PC-9 (cell line): ENCODE results near the gene SERPINA12. TPM values are rescaled to one million over a fixed set of nuclear protein-coding genes. Genes with fewer than 3 reads are reported as not detected.

Experiments used
- Bru-seq: library from RNA; stranded (reverse); fragments of 400-500 nt; gene quantifications from one replicate; lab custom pipeline; 2021; lab: Mats Ljungman, UMichigan
- BruChase-seq, 2 experiments: library from RNA; stranded (reverse); fragments of 400-500 nt; gene quantifications; one replicate each; lab custom pipeline; 2021; lab: Mats Ljungman, UMichigan
- BruUV-seq: library from RNA; stranded (reverse); fragments of 400-500 nt; replicated peaks from 2 replicates; lab custom pipeline; 2021; lab: Mats Ljungman, UMichigan
- CTCF ChIA-PET: fragments of 300-600 bp; sonication (Branson Sonifier 250); formaldehyde crosslinking; loops from one replicate; lab custom pipeline; 2022; ENCODE audit warnings: antibody characterized with exemption; lab: Charles Lee
- POLR2A ChIA-PET: fragments of 300-600 bp; sonication (Branson Sonifier 250); formaldehyde crosslinking; loops from one replicate; lab custom pipeline; 2022; ENCODE audit warnings: antibody characterized with exemption; ENCODE audit not compliant: unreplicated experiment; lab: Charles Lee
- DNase-seq, 2 experiments: peaks; one replicate each; pipeline versions ENCODE4 v3.0.0 to v3.0.0-alpha.2; 2015 to 2022; ENCODE audit warnings: mixed read lengths in 1 of 2
- H2AFZ ChIP-seq: fragments of 200-600 bp; sonication (generic); 2 replicates; pipeline ENCODE4 v1.8.1; 2017; ENCODE audit warnings: antibody characterized with exemption
- H3F3A ChIP-seq: fragments of 200-600 bp; sonication (generic); 2 replicates; pipeline ENCODE4 v1.8.1; 2017; ENCODE audit warnings: antibody characterized with exemption, mild to moderate bottlenecking, low read depth; ENCODE audit not compliant: insufficient read depth
- H3K27ac ChIP-seq: fragments of 200-600 bp; sonication (generic); 2 replicates; pipeline ENCODE4 v1.6.1; 2016; ENCODE audit warnings: mixed run types
- H3K27me3 ChIP-seq: fragments of 200-600 bp; sonication (generic); 2 replicates; pipeline ENCODE4 v1.6.1; 2016; ENCODE audit warnings: low read depth, mixed run types; ENCODE audit not compliant: insufficient read depth
- H3K36me3 ChIP-seq: fragments of 200-600 bp; sonication (generic); 2 replicates; pipeline ENCODE4 v1.6.1; 2016; ENCODE audit warnings: low read depth, mixed run types
- H3K4me1 ChIP-seq: fragments of 200-600 bp; sonication (generic); replicated peaks from 2 replicates; pipeline ENCODE4 v1.6.1; 2016; ENCODE audit warnings: mixed run types; ENCODE audit not compliant: insufficient read depth
- H3K4me2 ChIP-seq: fragments of 200-600 bp; sonication (generic); 2 replicates; pipeline ENCODE4 v1.6.1; 2017; ENCODE audit warnings: mixed run types
- H3K4me3 ChIP-seq: fragments of 200-600 bp; sonication (generic); 2 replicates; pipeline ENCODE4 v1.6.1; 2016; ENCODE audit warnings: mixed run types
- H3K79me2 ChIP-seq: fragments of 200-600 bp; sonication (generic); 2 replicates; pipeline ENCODE4 v1.6.1; 2017; ENCODE audit warnings: low read depth, mixed run types
- H3K9me2 ChIP-seq: fragments of 200-600 bp; sonication (generic); 2 replicates; pipeline ENCODE4 v1.8.1; 2017; ENCODE audit warnings: mild to moderate bottlenecking; ENCODE audit not compliant: insufficient read depth
- H3K9me3 ChIP-seq: fragments of 200-600 bp; sonication (generic); 2 replicates; pipeline ENCODE4 v1.8.1; 2016; ENCODE audit warnings: low read depth; ENCODE audit not compliant: insufficient read depth
- H4K20me1 ChIP-seq: fragments of 200-600 bp; sonication (generic); 2 replicates; pipeline ENCODE4 v1.8.1; 2017; ENCODE audit not compliant: insufficient read depth
- EZH2 ChIP-seq: fragments of 200-600 bp; sonication (generic); IDR thresholded peaks from 2 replicates; pipeline ENCODE4 v1.8.0; 2017; ENCODE audit warnings: antibody characterized with exemption, low read depth
- intact Hi-C: fragments of 100-400 bp; cut with micrococcal nuclease; formaldehyde crosslinking; loops from one replicate; pipeline ENCODE4 v1.10.0; 2022; ENCODE audit not compliant: unreplicated experiment
- long read RNA-seq: library from polyadenylated mRNA; stranded (forward); transcript quantifications from one replicate; pipeline ENCODE4 v2.0.0, GENCODE V29; 2022
- total RNA-seq: library from RNA; stranded (reverse); gene quantifications from 2 replicates; pipeline ENCODE4 v1.2.3, GENCODE V29; 2021
- TF ChIP-seq, protein P1 (sequence below): fragments of 200-600 bp; sonication (generic); conservative IDR thresholded peaks from 2 replicates; pipeline ENCODE4 v1.6.1; 2017; ENCODE audit warnings: mixed run types, antibody characterized with exemption, mild to moderate bottlenecking, moderate library complexity

Gene SERPINA12, protein sequence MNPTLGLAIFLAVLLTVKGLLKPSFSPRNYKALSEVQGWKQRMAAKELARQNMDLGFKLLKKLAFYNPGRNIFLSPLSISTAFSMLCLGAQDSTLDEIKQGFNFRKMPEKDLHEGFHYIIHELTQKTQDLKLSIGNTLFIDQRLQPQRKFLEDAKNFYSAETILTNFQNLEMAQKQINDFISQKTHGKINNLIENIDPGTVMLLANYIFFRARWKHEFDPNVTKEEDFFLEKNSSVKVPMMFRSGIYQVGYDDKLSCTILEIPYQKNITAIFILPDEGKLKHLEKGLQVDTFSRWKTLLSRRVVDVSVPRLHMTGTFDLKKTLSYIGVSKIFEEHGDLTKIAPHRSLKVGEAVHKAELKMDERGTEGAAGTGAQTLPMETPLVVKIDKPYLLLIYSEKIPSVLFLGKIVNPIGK
- total RNA-seq (not detected in 2 replicates), Bru-seq, nascent RNA (not detected), BruChase-seq, experiment 1, labeled RNA remaining after a 2-hour chase (not detected), BruChase-seq, experiment 2, labeled RNA remaining after a 6-hour chase (not detected)
- long read RNA-seq = 0 reads

DNA sequence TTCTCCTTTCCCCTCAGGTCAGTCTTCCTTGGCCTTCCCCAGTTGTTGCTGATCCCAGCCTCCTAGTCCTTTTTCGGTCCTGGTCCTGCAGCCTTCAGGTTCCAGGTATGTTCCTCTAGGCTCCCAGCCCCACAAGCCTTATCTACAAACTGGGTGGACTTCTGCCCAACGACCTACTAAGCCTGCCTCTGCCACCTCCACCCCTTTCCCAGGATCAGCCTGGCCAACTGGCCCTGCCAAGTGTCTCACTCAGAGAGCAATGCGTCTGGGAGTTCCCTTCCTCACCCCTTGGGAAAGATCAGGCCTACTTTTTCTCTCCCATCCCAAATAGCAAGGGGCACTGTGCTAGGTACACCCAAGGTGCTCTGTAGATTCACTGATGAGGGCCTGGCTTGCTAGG is at the start of gene SERPINA12:
Gene SERPINA12 (minus strand): TSS at position 114 of the 400 bp plus-strand sequence. CDS start 11,072 bp downstream, outside the sequence.
- intact Hi-C loops = no loop called here
- peaks cover 4% of the 10 kb centered on the region; the same call in 1 of the 2 replicates for H3K27me3 ChIP-seq
- ChIA-PET CTCF (no interaction called here), POLR2A (no interaction called here)
- H3K4me1 ChIP-seq = no peaks in the 10 kb centered on the region
- H3K4me3 ChIP-seq = no peak within 1 kb of the TSS
- no peaks in the 10 kb centered on the region for H3F3A ChIP-seq
- H3K9me3 ChIP-seq = no peaks in the 10 kb centered on the region
- H3K79me2 ChIP-seq = no peaks in the 10 kb centered on the region
- H3K4me2 ChIP-seq = no peak within 1 kb of the TSS
- TF ChIP-seq, protein P1, sequence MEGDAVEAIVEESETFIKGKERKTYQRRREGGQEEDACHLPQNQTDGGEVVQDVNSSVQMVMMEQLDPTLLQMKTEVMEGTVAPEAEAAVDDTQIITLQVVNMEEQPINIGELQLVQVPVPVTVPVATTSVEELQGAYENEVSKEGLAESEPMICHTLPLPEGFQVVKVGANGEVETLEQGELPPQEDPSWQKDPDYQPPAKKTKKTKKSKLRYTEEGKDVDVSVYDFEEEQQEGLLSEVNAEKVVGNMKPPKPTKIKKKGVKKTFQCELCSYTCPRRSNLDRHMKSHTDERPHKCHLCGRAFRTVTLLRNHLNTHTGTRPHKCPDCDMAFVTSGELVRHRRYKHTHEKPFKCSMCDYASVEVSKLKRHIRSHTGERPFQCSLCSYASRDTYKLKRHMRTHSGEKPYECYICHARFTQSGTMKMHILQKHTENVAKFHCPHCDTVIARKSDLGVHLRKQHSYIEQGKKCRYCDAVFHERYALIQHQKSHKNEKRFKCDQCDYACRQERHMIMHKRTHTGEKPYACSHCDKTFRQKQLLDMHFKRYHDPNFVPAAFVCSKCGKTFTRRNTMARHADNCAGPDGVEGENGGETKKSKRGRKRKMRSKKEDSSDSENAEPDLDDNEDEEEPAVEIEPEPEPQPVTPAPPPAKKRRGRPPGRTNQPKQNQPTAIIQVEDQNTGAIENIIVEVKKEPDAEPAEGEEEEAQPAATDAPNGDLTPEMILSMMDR = no peak
- no peak for TF ChIP-seq EZH2
- no peaks in the 10 kb centered on the region for H3K36me3 ChIP-seq
- no peak within 1 kb of the TSS for H2AFZ ChIP-seq
- no peaks in the 10 kb centered on the region for H3K9me2 ChIP-seq
- H4K20me1 ChIP-seq = no peaks in the 10 kb centered on the region
- no TSS peak for BruUV-seq
- H3K27ac ChIP-seq = no peak within 1 kb of the TSS
- DNase-seq = no peak

DNA sequence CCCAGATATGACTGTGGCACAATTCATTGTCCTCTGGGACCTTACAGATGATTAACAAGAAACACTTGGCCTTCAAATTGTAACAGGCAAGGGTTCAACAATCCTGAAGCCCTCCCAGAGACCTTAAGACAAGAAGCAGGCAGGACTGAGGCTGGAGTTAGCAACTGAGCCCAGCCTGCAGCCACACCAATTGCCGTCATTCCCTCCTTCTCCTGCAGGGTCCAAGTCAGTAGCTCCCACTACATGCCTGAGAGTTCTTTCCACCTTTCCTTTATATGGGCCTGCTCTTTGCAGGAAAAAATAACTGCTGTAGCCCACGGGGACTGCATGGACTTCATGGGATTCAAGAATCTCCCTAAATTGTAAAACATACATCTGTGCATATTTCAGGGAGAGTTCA is 49.6 kb upstream of the SERPINA12 start:
- Histone ChIP-seq H3K9me3 (no peaks in the 10 kb centered on the region), H3K36me3 (no peaks in the 10 kb centered on the region), H3K9me2 (no peaks in the 10 kb centered on the region), H3F3A (no peaks in the 10 kb centered on the region), H2AFZ (no peak overlapping the region), H3K27me3 (no peaks in the 10 kb centered on the region), H3K4me1 (no peaks in the 10 kb centered on the region), H3K4me2 (no peak overlapping the region), H3K4me3 (no peak overlapping the region), H3K79me2 (no peaks in the 10 kb centered on the region), H4K20me1 (no peaks in the 10 kb centered on the region), H3K27ac (no peak overlapping the region)
- intact Hi-C loops = no loop called here
- CTCF ChIA-PET = no interaction called here
- TF ChIP-seq, protein P1 = no peak
- no peak for TF ChIP-seq EZH2
- POLR2A ChIA-PET = no interaction called here
- no TSS peak for BruUV-seq
- DNase-seq = no peak

DNA sequence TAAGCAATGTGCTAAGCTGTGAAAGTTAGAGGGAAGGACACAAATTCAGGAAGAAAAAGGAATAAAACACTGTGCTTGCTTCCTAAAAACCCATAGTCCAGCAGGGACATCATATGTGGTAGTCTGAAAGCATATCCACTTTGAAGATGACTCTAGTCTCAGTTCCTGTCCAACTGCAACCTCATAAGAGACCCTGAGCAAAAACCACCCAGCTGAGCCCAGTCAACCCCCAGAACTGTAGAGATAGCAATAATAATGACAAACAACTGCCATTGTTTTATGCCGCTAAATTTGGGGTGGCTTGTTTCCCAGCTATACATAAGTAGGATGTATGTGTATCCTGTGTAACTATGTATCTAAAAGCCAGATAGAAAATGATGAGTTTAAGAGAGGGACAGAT is 48.1 kb upstream of the SERPINA12 start:
- ChIA-PET POLR2A (no interaction called here), CTCF (no interaction called here)
- no peaks in the 10 kb centered on the region for H3K27me3 ChIP-seq
- H3K4me2 ChIP-seq = no peak overlapping the region
- H3K4me3 ChIP-seq = no peak overlapping the region
- intact Hi-C loops = no loop called here
- no peak for TF ChIP-seq EZH2
- TF ChIP-seq, protein P1 = no peak
- no TSS peak for BruUV-seq
- H3K36me3 ChIP-seq = no peaks in the 10 kb centered on the region
- H3K4me1 ChIP-seq = no peaks in the 10 kb centered on the region
- no peaks in the 10 kb centered on the region for H3K9me3 ChIP-seq
- no peak for DNase-seq
- no peaks in the 10 kb centered on the region for H3F3A ChIP-seq
- no peaks in the 10 kb centered on the region for H3K79me2 ChIP-seq
- no peak overlapping the region for H3K27ac ChIP-seq
- H2AFZ ChIP-seq = no peak overlapping the region
- no peaks in the 10 kb centered on the region for H3K9me2 ChIP-seq
- H4K20me1 ChIP-seq = no peaks in the 10 kb centered on the region
